ENCODE data around the gene LAMTOR2.

DNA sequence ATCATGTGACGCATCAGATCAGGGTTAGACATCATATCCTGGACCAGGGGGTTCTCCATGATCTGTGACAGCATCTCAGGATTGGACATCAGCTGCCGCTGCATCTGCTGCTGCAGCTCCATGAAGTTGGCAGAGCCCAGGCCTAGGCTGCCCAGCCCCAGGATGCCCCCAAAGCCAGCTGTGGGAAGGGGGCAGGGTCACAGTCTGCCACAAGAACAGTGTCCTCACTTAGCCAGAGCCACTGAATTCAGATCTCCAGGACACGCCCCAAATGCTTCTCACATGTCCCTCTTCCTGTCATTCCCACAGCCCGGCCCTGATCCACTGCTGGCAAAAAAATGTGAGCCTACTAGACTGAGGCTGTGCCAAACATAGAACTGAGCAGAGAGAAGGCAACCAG is 4.2 kb upstream of the LAMTOR2 start:
- no peak for TF ChIP-seq POLR2A (IDR thresholded peaks at IDR 0.05; ENCODE audit: low read length)
- TF ChIP-seq GATA1 (IDR thresholded peaks at IDR 0.05; ENCODE audit: low read depth, low read length): no peak
